Measurements from ENCODE around the gene KRTAP10-2. TPM values are rescaled to one million over a fixed set of nuclear protein-coding genes. Genes with fewer than 3 reads are reported as not detected.
A peak's percentile ranks its signal among the peaks of the same experiment; 100 is the strongest.
"Not testable (repeated sequence)": the region's sequence is repeated elsewhere in the genome, so short reads cannot be mapped to it uniquely, and the experiment has no call there.

Gene KRTAP10-2
- total RNA-seq, 3 donors from 2014 or later: not detected

- Histone ChIP-seq H3K27me3 (peaks cover 0 to 44% of the 10 kb centered on the region in 2 donors), H3K4me1 (no peaks in the 10 kb centered on the region), H3K9me3 (peaks cover 0 to 7% of the 10 kb centered on the region in 2 donors), H3K36me3 (no peaks in the 10 kb centered on the region), H3K27ac (no peak overlapping the region), H3K4me3 (no peak overlapping the region)
- no peak for DNase-seq (ENCODE audit: low spot score in 2 of 2)
- no peak for TF ChIP-seq POLR2AphosphoS5 (IDR thresholded peaks at IDR 0.05)
- TF ChIP-seq, protein P1, sequence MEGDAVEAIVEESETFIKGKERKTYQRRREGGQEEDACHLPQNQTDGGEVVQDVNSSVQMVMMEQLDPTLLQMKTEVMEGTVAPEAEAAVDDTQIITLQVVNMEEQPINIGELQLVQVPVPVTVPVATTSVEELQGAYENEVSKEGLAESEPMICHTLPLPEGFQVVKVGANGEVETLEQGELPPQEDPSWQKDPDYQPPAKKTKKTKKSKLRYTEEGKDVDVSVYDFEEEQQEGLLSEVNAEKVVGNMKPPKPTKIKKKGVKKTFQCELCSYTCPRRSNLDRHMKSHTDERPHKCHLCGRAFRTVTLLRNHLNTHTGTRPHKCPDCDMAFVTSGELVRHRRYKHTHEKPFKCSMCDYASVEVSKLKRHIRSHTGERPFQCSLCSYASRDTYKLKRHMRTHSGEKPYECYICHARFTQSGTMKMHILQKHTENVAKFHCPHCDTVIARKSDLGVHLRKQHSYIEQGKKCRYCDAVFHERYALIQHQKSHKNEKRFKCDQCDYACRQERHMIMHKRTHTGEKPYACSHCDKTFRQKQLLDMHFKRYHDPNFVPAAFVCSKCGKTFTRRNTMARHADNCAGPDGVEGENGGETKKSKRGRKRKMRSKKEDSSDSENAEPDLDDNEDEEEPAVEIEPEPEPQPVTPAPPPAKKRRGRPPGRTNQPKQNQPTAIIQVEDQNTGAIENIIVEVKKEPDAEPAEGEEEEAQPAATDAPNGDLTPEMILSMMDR (IDR thresholded peaks at IDR 0.05): no peak
- intact Hi-C loops (cut with DNase I; ENCODE audit: low total_unique reads): no loop called here
Measured at GRCh38 chr21:44595524-44595923, 44.2 kb upstream of the KRTAP10-2 start.

DNA sequence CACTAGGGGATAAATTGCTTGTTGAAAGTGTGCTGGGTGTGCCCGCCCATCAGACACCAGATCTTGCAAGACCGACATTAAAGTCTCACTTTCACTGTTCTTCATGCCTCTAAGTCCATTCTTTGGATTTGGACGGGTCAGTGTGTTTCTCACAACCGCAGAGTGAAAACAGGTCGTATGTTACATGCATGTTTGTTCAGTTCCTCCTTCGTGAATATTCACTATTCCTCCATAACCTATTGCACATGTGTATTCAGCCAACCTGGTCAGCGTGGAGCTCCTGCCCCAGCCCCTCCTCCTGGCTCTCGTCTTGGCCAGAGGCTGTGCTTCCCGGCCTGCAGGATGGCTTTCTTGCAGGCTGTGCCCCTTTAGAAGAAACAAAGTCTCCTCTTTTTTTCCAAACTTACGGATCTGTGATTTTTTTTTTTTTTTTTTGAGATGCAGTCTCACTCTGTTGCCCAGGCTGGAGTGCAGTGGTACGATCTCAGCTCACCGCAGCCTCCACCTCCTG is 43.2 kb upstream of the KRTAP10-2 start:
- intact Hi-C loops (cut with DNase I; ENCODE audit: low total_unique reads): no loop called here
- Histone ChIP-seq H3K9me3 (peaks cover 0 to 7% of the 10 kb centered on the region in 2 donors), H3K27ac (no peak overlapping the region), H3K27me3 (peaks cover 0 to 33% of the 10 kb centered on the region in 2 donors), H3K4me3 (no peak overlapping the region), H3K4me1 (no peaks in the 10 kb centered on the region), H3K36me3 (no peaks in the 10 kb centered on the region)
- TF ChIP-seq POLR2AphosphoS5 (IDR thresholded peaks at IDR 0.05) (no peak), POLR2A (IDR thresholded peaks at IDR 0.05) (no peak)
- TF ChIP-seq, protein P1 (IDR thresholded peaks at IDR 0.05): no peak
- DNase-seq (ENCODE audit: low spot score in 2 of 2): no peak

DNA sequence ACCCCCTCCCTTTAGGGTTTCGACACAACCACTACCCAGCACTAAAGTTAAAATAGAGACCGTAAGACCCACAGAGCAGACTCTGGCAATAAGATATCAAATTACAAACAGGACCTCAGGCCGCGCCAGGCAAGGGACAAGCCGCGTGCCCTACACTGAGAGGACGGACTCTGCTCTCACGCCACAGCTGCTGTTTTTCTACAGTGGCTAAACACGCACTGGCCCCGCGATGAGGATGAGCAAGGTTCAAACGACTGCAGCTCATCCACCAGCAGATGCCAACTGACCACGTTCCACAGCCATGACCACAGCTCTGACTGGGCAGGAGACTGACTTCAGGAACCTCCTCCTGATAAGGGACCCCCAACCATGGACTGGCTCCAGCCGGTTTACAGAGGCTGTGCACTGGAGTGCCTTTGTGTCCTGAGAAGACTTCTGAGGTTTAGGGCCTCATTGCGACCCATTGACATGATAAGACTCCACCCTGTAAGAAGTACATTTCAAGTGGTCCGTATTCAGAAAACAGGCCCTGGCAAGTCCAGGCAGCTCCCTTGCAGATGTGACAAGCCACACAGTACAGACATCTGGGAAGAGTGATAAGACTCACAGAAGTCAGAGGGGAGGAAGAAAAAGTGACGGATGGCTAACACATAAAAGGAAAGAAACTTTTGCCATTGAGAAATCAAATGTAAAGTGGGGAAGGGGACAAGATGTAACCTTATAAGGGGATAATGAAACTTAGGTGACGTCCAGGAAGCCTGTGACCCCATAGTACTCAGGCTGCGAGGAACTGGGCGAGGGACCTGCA is 42.5 kb upstream of the KRTAP10-2 start:
- H3K9me3 ChIP-seq: peaks cover 0 to 5% of the 10 kb centered on the region in 2 donors
- intact Hi-C loops (cut with DNase I; ENCODE audit: low total_unique reads): no loop called here
- peaks cover 0 to 32% of the 10 kb centered on the region in 2 donors for H3K27me3 ChIP-seq
- no peaks in the 10 kb centered on the region for H3K4me1 ChIP-seq
- no peak overlapping the region for H3K4me3 ChIP-seq
- no peak for DNase-seq (ENCODE audit: low spot score in 2 of 2)
- H3K36me3 ChIP-seq: no peaks in the 10 kb centered on the region
- TF ChIP-seq, protein P1 (IDR thresholded peaks at IDR 0.05): no peak
- TF ChIP-seq POLR2A (IDR thresholded peaks at IDR 0.05) (no peak), POLR2AphosphoS5 (IDR thresholded peaks at IDR 0.05) (no peak)
- no peak overlapping the region for H3K27ac ChIP-seq

- DNase-seq (ENCODE audit: low spot score in 2 of 2): peak in 1 of 2 donors; percentile 49
- Histone ChIP-seq H3K27me3 (peaks cover 0 to 24% of the 10 kb centered on the region in 2 donors), H3K4me3 (no peak within 1 kb of the TSS), H3K36me3 (no peaks in the 10 kb centered on the region), H3K27ac (no peak within 1 kb of the TSS), H3K9me3 (no peaks in the 10 kb centered on the region), H3K4me1 (no peaks in the 10 kb centered on the region)
- no peak for TF ChIP-seq POLR2AphosphoS5 (IDR thresholded peaks at IDR 0.05)
- TF ChIP-seq, protein P1 (IDR thresholded peaks at IDR 0.05): no peak
- TF ChIP-seq POLR2A (IDR thresholded peaks at IDR 0.05): no peak
- intact Hi-C loops (cut with DNase I; ENCODE audit: low total_unique reads): no loop called here
Measured at GRCh38 chr21:44592446-44593311, 41.4 kb upstream of the KRTAP10-2 start, which contains the start of gene KRTAP10-6. Gene KRTAP10-6, minus strand, starts transcription at chr21:44592505. Its CDS starts 21 bp downstream, at chr21:44592484.

DNA sequence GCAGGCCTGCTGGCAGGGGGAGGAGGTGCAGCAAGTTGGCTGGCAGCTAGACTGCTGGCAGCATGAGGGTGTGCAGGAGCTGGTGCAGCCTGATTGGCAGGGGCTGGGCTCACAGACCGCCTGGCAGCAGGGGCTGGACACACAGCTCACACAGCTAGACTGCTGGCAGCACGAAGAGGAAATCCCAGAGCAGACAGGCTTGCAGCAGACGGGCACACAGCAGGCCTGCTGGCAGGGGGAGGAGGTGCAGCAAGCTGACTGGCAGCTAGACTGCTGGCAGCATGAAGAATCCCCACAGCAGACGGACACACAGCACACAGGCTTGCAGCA is 40.5 kb upstream of the KRTAP10-2 start:
- H3K4me3 ChIP-seq; H3K4me1 ChIP-seq; H3K9me3 ChIP-seq; intact Hi-C loops (cut with DNase I; ENCODE audit: low total_unique reads); H3K27ac ChIP-seq; H3K36me3 ChIP-seq; DNase-seq (ENCODE audit: low spot score in 2 of 2): not testable (repeated sequence)
- peaks cover 0 to 24% of the 10 kb centered on the region in 2 donors for H3K27me3 ChIP-seq

- H3K4me1 ChIP-seq; H3K27ac ChIP-seq; H3K9me3 ChIP-seq; H3K4me3 ChIP-seq; H3K36me3 ChIP-seq; intact Hi-C loops (cut with DNase I; ENCODE audit: low total_unique reads): not testable (repeated sequence)
- peak in 1 of 2 donors; percentile 24 for DNase-seq (ENCODE audit: low spot score in 2 of 2)
- peaks cover 0 to 28% of the 10 kb centered on the region in 2 donors for H3K27me3 ChIP-seq
Measured at GRCh38 chr21:44590897-44591800, 39.8 kb upstream of the KRTAP10-2 start.

Data from breast epithelium (tissue), 4 donors.